HG02798 (cell line): Measurements from ENCODE around the gene RPL36.
"Not testable (repeated sequence)": the region's sequence is repeated elsewhere in the genome, so short reads cannot be mapped to it uniquely, and the experiment has no call there.

Experiments
- ATAC-seq: cut with Tn5 transposase; IDR thresholded peaks from one replicate; pipeline ENCODE4 v1.9.1; 2021; ENCODE audit warnings: mild to moderate bottlenecking; ENCODE audit not compliant: unreplicated experiment, poor library complexity

Gene RPL36

DNA sequence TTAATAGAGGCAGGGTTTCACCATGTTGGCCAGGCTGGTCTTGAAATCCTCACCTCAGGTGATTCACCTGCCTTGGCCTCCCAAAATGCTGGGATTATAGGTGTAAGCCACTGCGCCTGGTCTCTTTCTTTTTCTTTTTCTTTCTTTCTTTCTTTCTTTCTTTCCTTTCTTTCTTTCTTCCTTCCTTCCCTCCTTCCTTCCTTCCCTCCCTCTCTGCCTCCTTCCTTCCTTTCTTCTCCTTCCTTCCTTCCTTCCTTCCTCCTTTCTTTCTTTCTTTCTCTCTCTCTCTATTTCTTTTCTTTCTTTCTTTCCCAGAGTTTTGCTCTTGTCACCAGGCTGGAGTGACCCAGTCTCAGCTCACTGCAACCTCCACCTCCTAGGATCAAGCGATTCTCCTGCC, 43.1 kb downstream of the RPL36 start:
- ATAC-seq: not testable (repeated sequence)

DNA sequence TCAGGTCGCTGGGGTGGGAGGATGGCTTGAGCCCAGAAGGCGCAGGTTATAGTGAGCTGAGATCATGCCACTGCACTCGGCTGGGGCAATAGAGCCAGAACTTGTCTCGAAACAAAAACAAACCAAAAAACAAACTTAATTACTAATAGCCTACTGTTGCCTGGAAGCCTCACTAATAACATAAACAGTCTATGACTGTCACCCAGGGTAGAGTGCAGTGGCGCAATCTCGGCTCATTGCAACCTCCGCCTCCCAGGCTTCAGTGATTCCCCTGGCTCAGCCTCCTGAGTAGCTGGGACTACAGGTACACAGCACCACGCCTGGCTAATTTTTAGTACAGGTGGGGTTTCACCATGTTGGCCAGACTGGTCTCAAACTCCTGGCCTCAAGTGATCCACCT, 48.3 kb downstream of the RPL36 start:
- no peak for ATAC-seq
